HG03558 (cell line): Measurements from ENCODE around the gene STARD3.

Experiments
- ATAC-seq: cut with Tn5 transposase; IDR thresholded peaks from one replicate; pipeline ENCODE4 v1.9.1; 2021; ENCODE audit warnings: moderate number of reproducible peaks; ENCODE audit not compliant: unreplicated experiment; ENCODE audit errors: extremely low read depth

STARD3 gene

DNA sequence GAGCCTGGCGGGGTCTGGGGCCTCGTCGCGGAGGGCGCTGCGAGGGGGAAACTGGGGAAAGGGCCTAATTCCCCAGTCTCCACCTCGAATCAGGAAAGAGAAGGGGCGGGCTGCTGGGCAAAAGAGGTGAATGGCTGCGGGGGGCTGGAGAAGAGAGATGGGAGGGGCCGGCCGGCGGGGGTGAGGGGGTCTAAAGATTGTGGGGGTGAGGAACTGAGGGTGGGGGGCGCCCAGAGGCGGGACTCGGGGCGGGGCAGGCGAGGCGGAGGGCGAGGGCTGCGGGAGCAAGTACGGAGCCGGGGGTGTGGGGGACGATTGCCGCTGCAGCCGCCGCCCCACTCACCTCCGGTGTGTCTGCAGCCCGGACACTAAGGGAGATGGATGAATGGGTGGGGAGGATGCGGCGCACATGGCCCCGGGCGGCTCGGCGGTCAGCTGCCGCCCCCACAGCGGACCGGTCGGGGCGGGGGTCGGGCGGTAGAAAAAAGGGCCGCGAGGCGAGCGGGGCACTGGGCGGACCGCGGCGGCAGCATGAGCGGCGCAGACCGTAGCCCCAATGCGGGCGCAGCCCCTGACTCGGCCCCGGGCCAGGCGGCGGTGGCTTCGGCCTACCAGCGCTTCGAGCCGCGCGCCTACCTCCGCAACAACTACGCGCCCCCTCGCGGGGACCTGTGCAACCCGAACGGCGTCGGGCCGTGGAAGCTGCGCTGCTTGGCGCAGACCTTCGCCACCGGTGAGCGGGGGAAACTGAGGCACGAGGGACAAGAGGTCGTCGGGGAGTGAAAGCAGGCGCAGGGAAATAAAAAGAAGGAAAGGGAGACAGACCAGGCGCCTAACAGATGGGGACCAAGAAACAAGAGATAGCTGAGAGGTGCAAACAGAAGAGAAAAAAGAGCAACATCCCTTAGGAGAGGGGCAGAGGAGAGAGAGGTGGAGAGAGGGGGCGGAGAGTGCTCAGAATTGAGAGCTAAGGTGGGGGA is 31.3 kb downstream of the STARD3 start, which contains the start of gene PNMT:
Gene PNMT, plus strand, starts transcription at position 509 of the 980 bp plus-strand sequence. Its CDS starts 23 bp downstream, at position 532.
- no peak for ATAC-seq

DNA sequence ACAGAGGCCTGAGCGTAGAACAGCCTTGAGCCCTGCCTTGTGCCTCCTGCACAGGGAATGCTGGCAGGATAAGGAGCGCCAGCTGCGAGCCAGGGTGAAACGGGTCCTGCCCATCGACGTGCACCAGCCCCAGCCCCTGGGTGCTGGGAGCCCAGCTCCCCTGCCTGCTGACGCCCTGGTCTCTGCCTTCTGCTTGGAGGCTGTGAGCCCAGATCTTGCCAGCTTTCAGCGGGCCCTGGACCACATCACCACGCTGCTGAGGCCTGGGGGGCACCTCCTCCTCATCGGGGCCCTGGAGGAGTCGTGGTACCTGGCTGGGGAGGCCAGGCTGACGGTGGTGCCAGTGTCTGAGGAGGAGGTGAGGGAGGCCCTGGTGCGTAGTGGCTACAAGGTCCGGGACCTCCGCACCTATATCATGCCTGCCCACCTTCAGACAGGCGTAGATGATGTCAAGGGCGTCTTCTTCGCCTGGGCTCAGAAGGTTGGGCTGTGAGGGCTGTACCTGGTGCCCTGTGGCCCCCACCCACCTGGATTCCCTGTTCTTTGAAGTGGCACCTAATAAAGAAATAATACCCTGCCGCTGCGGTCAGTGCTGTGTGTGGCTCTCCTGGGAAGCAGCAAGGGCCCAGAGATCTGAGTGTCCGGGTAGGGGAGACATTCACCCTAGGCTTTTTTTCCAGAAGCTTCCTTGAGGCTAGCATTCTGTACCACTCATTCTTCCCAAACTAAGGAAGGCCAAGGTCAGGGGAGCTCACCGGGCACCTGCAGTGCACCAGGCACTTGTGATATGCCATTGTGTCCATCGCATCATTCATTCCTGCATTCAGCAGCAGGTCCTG is 33.2 kb downstream of the STARD3 start:
- ATAC-seq, result no peak

DNA sequence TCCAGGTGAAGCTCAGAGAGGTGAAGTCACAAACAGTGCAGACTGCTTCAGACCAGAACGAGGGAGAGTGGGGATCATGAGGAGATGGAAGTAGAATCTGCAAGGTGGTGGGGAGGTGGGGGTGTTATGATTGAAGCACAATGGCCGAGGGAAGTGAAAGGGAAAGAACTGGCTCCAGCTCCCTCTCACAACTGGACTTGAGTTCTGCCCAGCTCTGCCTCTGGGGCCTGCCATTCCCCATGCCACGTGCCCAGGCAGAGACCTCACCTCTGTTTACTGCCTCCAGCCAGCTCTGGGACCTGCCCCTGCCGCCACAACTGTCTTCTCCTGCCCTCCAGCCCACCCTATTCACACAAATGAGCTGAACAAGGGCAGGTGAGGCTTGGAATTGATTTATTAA is 33.8 kb downstream of the STARD3 start:
- ATAC-seq, result no peak

DNA sequence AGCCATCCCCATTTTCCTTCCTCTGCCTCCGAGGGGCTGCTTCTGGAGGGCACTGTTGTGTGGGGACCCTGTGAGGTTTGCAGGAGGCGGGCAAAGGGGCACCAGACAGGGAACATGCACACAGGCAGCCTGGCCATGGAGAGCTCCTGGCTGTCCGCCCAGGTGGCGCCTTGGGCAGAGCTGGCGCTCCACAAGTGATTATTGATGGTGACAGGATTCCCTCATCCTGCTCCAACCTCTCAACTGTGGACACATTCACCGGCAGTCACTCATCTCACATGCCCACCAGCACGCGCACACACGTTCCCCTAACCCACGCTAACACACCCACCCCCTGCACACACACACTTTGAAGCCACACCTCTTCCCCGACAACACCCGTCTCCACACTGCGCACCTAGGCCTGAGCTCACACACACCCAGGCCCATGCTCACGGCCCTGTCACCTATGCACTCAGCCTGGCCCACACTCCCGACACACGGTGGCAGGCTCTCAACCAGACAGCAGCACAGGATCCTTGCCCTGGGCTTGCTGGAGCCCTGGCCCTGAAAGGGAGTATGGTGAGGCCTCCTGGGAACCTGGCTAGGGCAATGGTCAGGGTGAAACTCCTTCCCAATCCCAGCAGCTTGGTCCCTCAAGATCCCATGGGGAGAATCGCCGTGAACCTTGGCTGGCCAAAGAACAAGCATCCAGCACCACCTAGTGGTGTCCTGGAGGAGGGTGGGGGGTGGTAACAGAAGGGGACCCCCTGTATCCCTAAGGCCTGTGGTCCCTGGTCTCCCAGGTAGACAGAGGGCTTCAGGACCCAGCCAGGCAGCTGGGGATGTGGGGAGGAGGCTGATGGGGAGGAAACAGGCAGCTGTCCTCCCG is 34.9 kb downstream of the STARD3 start:
- ATAC-seq, result no peak

DNA sequence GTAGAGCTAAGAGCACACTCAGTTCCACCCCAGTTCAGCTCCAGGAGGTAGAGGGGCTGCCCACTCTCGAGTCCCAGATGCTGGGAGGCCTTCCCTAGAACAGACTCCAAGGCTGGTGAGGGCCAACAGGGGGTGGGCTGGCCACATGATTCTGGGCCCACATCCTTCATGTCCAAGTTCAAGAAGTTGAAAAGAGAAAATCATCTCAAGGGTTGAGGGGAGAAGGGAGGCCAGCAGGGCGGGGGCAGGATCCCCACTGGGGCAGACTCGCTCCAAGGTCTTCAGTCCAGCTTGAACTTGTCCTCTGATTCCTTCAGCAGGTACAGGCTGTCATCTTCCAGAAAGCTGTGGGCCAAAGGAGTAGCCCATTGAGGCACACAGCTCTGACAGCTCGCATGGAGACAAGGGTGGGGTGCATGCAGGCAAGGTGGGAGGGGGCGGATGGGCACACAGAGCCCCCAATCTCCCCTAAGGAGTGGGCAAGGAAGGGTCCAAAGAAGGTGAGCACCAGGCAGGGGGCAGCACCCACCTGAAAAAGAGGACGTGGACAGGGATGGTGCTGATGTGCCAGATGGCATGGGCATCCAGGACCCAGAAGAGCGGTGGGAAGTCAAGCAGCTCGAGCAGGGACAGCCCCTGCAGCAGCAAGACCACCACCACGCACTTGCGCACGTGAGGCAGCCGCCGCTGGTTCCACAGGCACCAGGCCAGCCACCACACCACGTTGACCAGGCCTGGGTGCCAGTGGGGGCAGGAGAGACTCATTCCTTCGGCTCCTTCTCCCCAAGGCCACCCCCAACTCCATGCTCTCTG is 35.8 kb downstream of the STARD3 start:
- ATAC-seq, result no peak

DNA sequence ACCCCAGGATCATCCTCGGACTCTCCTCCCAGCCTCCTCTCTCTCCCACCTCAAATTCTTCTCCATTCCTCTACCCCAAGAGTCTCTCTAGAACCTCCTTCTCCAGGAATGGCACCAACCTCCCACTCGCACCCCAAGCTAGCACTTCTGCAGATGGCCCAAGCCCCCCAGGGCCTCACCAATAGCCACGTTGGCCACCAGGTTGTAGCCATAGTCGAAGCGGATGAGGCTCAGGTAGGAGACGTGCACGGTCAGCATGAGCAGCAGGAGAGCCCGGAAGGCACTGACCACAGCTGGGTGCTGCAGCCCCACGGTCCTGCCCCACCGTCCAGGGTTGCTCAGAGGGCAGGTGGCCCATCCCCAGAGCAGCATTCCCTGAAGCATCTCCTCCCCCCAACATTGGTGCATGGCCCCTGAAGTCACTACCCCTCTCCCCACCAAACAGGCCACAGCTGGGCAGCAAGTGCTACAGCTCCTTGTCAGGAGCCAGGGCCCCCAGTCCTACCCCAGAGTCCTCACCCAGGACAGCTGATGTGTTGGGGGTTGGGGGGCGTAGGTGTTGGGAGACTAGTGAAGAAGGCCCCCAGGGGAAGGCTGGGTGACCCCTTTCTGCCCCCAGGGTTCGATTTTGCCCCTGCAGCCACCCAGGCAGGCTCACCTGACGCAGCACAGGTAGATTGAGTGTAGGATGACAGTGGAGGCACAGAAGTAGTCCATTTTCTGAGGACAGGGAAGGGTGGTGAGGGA is 36.6 kb downstream of the STARD3 start:
- ATAC-seq, result no peak

DNA sequence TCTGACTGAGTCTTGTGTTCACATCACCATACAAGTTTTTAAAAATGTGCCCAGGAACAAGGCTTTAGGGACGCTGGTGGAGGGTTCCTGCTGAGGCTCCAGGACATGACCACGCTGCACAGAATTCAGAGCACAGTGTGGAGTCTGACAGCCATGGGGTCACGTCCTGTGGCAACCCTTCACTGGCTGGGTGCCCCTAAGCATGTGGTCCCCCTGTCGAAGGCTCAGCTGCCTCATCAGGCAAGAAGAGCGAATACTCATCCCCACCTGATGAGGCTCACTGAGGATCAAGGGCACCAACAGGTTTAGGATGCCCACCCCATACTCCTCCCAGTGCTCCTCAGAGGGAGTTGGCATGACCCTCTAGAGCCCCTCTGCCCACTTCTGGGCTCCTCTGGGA is 37.2 kb downstream of the STARD3 start:
- ATAC-seq, result no peak

DNA sequence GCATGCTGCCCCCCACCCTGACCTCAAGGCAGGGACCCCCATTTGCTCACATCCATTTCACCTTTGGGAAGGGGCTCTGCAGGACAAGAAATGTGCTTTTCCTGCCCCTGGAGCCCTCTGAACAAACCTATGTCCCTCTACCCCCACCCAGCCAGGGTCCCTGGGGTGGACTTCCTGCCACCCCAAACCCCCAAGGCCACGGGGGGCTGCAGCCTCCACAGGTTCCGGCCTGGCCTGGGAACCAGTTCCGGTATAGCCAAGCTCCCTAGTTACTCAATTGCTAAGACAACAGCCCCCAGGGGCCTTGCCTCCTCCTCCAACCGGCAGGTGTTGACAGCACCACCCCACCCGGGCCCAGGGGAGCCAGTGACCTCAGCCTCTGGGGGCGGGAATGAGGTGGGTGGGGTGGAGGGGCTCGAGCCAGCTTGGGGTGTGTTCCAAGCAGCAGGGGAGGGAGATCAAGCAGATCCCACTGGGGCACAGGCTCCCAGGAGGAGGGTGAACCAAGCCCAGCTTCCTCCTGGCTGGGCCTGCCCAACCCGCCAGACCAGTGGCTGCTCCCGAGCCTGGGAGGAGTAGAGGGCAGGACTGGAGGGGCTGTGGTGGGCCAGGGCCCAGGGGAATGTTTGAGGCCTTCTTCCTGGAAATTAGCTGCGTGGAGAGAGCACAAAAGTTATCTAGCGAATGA is 37.9 kb downstream of the STARD3 start:
- ATAC-seq, result no peak

DNA sequence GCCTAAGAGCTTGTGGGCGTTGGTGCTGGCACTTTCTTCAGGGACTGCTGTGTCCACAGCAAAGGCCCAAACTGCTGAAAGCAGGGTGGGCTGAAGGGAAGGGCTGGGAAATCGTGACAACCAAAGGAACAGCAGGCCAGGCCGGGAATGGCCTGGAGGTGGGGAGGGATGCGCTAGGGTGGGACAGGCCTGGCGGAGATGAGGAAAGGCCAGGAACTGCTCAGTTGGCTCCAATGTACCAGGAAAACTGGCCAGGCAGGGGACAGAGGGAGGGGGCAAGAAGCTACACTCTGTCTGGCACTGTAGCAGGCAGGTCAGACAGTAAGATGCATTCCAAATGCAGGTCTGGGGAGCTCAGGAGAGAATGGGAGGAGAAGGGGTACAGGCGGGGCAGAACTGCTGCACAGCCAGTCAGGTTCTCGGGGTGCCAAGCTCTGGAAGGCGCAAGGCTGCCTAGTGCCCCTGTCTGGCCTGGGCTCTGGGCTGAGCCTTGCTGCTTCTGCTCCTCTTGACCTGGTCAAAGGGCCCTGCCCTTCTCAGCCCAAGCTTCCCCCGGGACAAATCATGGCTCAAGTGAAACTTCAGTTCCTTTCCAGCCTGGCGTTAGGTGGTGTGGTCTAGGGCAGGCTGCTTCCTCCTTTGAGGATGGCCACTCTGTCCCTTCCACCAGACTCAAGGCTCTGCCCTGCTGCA is 38.6 kb downstream of the STARD3 start:
- ATAC-seq, result no peak

DNA sequence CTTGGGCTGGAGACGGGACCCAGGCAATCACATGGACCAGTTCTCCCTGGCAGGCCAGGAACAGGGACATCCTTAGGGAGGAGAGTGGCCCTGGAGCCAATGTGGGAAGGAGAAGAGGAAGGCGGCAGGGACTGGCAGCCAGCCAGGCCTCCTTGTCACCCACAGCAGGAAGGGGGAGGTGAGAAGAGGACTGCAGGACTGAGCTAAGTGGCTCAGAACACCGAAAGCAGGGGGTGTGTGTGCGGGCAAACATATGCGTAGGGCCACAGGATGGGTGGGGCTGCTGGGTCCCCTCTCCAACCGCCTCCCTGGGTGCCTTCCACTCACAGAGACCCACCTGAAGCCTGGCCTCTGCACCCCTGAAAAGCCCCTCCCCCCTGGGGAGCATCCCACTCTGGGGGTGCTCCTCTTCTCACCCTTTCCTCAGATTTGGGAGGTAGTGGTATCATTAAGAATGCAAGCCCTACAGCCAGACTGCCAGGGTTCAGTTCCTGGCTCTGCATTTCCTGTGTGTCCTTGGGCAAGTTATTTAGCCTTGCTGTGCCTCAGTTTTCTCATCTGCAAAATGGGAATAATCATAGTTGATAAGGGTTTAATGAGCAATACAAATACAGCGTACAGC is 39.4 kb downstream of the STARD3 start:
- no peak for ATAC-seq

DNA sequence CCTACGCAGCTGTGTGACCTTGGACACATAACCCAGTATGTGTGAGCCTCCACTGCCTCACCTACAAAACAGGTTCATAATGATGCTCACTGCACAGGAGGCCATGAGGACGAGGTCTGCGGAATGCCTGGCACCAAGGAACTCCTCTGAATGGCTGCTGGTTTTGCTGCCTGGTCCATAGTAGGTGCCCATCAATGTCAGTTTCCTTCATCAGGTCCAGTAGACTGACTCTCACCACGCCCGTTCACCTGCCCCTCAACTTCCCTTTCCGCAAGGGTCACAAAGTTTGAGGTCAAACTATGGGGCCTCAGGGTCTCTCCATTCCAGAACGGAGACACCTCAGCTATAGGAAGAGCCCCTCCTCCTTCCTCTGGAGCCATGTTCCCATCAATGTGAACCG is 40.1 kb downstream of the STARD3 start:
- no peak for ATAC-seq

DNA sequence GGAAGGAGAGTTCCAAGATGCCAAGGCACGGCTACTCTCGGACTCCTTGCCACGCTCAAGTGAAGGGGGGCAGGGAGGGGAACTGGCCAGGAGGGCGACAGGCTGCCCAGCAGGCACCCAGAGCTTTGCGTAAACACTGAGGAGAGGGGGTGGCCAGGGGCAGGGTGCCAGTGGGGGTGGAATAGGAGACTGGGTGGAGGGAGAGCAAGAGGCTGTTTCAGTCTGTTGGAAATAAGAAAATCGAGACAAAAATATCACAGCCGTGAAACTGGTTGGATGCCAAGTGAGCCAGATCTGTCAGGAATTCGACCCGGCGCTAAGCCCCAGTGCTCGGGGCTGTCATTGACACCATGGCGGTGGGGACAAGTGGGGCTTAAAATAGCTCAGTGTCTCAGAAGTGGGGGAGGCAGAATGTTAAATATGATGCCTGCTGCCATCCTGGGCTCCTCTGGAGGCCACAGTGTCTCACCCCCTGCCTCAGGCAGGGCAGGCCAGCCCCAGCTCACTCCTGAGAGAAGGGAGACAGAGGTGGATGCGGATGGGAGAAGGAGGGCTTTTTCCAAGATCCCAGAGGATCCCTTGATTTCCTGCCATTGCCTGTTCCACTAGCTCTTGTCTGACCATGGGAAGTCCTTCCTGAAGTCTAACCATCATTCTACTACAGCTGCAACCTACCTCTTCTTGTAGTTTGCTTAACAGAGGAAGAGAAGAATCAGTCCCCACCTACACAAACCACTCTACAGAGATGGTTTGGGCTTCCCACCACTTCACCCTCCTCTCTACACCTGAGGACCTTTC is 40.8 kb downstream of the STARD3 start:
- ATAC-seq, result no peak

DNA sequence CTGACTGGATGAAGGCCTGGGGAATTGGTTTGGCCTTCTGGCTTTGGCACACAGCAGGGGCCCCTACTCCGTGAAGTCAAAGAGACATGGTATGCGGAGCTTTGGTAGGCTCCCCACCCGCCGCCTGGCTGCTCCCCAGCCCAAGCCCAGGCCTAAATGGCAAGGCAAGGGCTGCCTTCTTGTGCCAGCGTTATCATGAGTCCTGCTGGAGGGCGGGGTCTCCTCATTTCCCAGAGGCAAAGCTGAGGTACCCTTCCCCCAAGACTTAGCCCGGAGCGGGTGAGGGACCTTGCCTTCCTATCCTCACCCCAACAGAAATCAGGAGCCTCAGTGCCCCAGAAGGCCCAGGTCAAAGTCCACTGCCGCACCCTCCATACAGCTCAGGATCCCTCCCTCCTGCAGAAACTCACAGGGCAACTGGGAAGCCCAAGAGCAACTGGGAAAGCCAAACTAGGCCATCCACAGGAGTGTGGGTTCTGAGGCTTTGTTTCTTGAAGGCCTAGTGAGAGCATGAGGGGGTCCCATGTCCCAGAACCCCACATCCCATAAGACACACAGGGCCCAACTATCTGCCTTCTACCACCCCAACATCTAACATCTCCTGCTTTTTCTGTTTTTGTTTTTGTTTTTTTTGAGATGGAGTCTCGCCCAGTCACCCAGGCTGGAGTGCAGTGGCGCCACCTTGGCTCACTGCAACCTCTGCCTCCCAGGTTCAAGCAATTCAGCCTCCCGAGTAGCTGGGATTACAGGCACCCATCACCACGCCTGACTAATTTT is 41.6 kb downstream of the STARD3 start:
- no peak for ATAC-seq

DNA sequence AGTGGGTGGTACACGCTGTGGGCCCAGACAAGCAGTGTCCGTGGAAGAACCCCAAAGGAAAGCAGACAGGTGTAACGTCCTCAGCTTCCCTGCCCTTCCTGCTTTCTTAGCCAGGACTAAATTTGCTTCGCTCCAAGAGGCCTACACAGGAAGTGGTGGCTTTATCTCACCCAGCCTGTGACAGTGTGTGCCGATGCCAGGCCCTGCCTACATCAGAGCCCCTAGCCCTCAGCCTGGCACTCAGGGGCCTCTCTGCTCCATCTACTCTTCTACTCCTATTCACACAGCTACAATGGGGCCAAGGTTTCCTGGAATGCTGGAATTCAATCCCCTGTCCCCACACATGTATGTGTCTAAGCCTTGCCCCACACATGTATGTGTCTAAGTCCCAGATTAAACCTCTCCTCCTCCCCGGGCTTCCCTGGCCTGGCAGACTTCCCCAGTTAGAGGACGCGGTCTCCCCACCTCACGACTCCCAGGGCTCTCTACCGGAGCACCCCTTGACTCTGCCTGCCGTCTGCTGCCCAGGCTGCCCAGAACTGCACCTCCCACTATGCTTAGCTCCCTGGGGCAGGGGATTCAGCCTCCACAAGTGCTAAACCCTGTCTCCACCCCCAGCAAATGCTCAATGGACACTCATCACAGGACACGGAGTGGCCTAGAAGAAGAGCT is 42.7 kb downstream of the STARD3 start:
- ATAC-seq, result no peak
